NCI-H187 treated with DMSO at 0.1 percent for 48 hours (cell line): ENCODE measurements around the gene CFAP97D2.
"Not testable (repeated sequence)": the region's sequence is repeated elsewhere in the genome, so short reads cannot be mapped to it uniquely, and the experiment has no call there.

Source experiments
- DNase-seq: peaks from one replicate; lab custom pipeline; 2025; lab: John Stamatoyannopoulos, UW

CFAP97D2 gene

DNA sequence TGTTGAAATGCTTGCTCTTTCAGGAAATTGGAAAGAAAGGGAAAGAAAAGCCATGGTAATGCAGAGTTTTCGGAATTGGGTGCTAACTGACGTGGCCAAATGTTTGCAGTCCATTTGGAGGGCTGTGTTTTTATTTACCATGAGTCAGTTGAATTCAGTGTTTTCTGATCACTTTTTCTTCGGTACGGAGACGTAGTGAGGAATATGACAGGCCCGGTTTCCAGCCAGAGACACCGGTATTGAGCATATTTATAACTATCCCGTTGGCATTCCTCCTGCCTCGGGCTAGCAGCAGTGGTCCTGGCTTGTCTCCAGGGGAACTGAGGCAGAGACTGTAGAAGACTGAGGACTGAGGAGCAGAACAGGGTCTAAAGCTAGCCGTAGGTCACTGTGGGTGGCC is 56.6 kb downstream of the CFAP97D2 start:
- DNase-seq: no peak

DNA sequence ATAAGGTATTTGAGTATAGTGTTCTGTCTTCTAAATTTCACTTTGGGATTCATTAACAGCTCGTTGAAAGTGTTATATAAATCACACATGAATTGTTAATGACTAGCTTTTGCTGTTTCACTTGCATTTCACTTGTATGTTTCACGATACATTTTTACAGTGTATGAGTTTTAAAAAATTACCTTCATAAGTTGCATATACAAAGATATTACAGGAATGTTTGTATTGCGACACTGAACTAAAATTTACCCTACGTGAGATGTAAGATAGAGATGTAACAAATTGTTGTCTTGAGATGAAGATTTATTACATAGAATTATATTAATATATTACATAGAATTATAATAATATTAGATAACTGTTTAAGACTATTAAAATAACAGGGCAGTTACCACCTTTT is 57.2 kb downstream of the CFAP97D2 start:
- DNase-seq: no peak

DNA sequence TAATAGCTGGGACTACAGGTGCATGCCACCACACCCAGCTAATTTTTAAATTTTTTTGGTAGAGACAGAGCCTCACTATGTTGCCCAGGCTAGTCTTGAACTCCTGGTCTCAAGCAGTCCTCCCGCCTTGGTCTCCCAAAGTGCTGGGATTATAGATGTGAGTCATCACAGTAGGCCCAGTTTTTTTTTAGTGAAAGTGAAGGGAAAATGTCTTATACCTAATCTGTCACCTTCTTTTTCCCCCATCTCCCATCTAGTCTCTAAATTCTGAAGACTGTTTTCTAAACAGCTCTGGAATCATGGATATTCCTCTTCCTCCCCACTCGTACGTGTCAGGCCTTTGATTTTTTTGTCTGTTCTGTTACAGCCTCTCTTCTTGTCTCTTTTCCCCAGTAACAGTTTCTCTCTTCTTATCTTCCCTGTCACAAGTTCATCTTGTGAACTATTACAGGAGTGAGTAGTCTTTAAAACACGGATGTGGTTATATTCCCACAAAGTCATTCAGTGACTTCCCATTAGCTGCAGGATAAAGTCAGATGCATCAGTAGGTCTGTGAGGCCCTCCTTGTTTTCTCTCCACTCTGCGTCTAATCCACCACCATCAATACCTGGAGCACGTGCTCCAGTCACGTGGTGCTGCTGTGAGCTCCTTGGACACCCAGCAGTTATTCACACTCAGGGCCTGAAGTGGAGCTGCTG is 58.5 kb downstream of the CFAP97D2 start:
- no peak for DNase-seq

DNA sequence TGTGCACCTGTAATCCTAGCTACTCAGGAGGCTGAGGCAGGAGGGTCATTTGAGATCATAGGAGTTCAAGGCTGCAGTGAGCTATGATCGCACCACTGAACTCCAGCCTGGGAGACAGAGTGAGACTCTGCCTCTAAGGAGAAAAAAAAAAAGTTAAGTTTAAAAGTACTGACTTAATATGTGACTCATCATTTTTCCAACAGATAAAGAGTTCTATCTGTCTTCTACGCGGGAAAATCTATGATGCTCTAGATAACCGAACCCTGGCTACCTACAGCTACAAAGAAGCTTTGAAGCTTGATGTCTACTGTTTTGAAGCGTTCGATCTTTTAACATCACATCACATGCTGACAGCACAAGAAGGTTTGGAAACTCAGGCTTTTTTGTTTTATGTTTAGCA is 62.9 kb downstream of the CFAP97D2 start:
- DNase-seq: no peak

DNA sequence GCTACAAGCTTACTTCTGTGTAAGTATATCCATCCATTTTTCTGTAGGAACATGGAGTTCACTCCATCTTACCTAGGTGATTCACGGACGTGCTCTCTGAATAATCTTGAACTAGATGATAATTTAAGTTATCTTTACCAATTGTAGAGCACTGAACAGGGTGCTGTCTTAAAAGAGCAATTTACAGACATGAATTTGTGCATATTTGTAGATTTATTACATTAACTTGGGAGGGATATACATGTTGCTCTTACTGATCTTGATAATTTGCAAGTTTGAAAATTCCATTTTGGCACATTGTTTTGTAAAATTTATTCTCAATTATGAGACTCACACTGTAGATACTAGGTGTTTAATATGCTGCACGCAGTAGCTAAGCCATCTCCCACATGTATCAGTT is 64.9 kb downstream of the CFAP97D2 start:
- no peak for DNase-seq

DNA sequence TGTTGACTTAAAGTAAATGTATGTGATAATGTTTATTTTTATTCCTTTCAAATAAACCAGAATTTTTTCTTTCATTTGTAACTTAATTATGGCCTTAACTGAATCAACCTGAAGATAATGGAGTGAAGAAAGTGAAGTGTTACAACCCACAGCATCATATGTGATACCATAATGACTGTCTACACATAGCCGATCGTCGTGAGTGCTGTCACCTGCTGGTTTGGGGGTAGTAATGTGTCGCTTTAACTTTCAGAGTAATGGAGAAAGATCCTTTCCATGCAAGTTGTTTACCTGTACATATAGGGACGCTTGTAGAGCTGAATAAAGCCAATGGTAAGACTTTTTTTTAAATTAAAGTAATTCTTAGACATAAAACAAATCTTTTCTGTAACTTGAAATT is 65.6 kb downstream of the CFAP97D2 start:
- DNase-seq: no peak

DNA sequence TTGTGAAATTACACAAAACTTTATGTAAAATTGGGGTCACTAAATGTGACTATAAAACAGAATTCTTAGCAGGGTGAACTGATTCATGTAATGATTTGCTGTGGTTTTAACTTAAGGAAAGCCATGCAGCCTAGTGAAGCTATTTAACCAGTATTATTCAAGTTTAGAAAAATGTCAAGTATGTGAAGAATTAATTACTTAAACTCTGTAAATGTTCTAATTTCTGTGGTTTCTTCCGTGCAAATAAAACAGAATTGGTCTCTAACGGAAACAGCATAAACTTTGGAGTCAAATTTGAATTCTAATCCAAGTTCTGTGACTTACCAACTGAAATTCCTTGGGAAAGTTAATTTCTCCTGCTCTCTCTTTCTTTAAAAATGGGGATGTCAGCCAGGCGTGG is 69.0 kb downstream of the CFAP97D2 start:
- DNase-seq: no peak

DNA sequence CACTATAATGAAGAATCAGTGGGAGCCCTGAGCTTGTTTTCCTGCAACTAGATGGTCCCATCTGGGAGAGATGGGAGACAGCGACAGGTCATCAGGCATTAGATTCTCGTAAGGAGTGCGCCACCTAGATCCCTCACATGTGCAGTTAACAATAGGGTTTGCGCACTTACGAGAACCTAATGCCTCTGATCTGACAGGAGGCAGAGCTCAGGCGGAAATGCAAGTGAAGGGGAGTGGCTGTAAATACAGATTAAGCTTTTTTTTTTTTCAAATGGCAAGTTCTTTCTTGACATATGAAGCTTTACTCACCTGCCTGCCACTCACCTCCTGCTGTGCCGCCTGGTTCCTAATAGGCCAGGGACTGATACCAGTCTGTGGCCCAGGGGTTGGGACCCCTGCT is 70.0 kb downstream of the CFAP97D2 start:
- DNase-seq: no peak

DNA sequence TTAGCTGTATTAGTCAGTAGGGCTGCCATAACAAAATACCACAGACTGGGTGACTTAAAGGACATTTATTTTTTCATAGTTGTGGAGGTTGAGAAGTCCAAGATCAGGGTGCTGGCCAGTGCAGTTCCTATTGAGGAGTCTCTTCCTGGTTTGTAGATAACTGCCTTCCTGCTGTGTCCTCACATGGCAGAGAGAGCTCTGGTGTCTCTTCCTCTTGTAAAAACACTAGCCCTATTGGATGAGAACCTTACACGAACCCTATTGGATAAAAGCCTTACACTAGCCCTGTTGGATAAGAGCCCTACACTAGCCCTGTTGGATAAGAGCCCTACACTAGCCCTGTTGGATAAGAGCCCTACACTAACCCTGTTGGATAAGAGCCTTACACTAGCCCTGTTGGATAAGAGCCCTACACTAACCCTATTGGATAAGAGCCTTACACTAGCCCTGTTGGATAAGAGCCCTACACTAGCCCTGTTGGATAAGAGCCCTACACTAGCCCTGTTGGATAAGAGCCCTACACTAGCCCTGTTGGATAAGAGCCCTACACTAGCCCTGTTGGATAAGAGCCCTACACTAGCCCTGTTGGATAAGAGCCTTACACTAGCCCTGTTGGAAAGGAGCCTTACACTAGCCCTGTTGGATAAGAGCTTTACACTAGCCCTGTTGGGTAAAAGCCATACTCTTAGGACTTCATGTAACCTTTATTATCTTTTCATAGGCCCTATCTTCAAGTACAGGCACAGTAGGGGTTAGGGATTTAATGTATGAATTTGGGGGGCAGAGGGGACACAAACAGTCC is 72.8 kb downstream of the CFAP97D2 start:
- peak; percentile 49 for DNase-seq

DNA sequence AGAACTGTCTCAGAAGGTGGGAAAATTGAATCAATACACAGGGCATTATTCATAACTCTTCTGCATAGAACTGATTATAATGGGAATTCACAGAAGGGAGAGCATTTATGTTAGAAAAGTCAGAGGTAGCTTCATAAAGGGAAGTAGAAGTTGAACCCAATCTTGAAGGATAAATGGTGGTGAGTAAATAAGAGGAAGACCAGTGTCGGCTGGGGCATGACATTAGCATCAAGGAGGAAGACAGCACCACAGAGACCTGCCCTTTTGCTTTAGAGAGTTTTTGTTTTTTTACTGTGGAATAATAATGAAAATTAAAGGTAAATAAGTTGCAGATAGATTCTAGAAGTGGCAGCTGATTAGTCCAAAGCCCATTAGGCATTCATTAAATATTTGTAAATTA is 77.5 kb downstream of the CFAP97D2 start:
- DNase-seq: no peak

DNA sequence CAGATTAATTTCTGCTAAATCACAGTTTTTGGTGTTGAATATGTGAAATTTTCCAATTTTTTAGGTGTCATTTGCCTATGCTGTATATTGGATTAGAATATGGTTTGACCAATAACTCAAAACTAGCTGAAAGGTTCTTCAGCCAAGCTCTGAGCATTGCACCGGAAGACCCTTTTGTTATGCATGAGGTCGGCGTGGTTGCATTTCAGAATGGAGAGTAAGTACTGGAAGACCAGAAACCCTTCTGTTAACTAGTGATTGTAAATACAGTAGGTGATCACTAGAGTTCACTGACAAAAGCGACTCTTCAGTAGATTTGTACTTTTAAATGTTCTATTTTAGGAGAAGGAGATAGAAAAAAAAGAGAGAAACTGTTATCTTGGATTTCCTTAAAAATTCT is 78.0 kb downstream of the CFAP97D2 start:
- no peak for DNase-seq

DNA sequence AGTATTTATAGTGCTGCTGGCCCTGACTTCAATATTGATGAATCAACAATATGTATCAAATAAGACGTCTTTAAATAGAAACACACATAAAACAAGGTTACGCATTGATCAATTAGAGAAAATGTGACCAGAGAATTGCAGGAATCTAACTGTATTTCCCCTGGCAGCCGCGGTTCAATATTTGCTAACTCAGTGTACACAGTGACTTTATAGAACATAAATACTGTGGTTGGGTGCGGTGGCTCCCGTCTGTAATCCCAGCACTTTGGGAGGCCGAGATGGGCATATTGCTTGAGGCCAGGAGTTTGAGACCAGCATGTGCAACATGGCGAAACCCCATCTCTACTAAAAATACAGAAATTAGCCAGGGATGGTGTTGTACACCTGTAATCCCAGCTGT is 79.5 kb downstream of the CFAP97D2 start:
- no peak for DNase-seq

DNA sequence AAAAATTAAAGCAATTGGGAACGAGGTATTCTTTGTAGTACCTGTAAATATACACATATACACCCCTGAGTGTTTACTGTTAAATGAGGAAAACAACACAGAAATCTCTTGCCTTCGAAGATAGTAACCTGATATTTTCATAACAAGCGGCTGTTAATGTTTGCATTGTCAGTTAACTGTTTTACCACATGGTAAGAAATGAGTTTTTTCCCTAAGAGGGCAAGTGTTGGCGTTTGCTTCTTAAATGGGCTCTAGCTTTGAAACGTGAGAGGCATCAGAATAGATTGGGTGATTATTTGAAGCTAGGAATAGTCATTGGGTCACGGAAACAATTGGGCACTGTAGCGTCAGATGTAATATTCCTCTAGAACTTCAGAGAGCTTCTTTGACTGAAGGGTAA is 80.3 kb downstream of the CFAP97D2 start:
- no peak for DNase-seq

DNA sequence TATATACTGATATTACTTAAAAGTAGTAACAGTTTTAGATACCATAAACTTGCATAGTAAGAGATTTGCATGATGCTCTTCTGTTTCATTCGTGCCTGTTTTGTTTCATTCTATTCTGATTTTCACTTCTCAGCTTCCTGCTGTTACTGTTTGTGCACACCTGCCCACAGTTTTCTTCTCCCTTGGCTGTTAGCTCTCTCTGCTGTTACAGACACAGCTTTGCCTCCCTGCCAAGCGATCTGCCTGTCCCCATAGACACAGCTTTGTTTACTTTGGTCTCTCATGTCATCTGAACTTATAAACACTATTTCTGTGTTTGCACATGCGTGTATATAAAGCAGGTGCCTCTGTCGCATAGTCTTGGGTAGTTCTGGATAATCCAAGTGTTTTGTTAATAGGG is 80.9 kb downstream of the CFAP97D2 start:
- DNase-seq: peak; percentile 75

DNA sequence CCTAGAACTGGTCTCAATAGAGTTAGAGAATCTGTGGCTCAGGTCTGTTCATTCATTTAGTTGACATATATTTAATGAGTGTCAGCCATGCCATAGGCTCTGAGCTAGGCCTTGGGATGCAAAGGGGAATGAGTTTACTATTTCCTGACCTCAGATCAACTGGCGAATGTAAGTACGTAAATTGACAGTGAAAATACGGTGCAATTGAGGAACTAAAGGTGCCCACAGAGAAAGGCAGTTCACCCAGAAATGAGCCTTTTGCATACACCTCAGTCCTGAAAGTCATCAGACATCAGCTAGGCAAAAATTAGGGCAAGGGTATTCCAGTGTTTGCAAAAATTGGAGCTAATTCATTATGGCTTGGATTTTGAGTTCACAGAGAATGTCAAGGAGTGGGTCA is 81.8 kb downstream of the CFAP97D2 start:
- DNase-seq: no peak

DNA sequence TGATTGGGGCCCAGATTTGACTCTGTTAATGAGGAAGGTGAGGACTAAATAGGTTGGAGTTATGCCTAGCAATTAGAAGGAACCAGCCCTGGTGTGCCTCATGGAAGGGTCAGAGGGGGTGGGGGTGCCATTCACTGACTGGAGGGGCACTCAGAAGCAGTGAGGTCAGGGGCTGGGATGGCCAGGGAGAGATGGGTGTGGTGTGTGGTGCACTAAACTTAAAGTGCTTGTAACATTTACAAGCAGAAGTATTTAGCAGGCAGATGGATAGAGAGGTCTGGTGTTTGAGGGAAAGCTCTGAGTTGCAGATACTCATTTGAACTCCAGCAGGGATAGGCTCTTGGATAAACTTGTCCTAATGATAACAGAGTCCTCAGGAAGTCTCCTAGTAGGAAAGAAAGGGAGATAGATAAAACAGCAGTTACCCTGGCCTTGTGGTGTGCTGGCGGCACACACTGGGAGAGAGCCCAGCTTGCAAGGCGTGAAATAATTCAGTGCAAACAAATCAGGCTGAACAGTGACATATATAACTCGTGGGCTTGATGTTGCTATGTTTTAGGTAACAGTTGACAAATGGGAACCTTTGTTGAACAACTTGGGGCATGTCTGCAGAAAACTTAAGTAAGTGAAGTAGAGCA is 82.4 kb downstream of the CFAP97D2 start:
- no peak for DNase-seq

DNA sequence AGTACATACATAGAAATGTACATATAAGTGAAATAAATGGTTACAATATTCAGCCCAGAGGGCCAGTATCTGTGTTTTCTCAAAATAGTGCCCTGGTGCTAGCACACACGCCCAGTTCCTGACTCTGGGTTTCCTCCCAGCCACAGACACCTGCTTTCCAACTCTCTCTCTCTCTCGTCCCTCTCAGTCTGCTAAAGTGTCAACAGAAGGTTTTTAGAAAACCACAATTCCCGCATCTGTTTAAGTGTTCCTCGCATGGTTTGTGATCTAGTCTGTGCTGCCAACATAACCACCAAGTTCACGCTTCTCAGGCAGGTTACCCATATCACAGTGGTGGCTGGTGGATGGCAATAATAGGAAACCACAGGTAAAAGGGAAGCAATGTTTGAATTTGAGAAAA is 84.5 kb downstream of the CFAP97D2 start:
- DNase-seq: peak; percentile 52

DNA sequence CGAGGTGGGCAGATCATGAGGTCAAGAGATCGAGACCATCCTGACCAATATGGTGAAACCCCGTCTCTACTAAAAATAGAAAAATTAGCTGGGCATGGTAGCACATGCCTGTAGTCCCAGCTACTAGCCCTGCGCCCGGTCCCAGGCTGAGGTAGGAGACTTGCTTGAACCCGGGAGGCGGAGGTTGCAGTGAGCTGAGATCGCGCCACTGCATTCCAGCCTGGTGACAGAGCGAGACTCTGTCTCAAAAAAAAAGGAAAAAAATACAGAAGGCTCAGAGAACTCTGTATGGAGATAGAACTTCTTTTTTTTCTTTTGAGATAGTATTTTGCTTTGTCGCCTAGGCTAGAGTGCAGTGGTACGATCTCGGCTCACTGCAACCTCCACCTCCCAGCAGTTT is 85.3 kb downstream of the CFAP97D2 start:
- DNase-seq: not testable (repeated sequence)

DNA sequence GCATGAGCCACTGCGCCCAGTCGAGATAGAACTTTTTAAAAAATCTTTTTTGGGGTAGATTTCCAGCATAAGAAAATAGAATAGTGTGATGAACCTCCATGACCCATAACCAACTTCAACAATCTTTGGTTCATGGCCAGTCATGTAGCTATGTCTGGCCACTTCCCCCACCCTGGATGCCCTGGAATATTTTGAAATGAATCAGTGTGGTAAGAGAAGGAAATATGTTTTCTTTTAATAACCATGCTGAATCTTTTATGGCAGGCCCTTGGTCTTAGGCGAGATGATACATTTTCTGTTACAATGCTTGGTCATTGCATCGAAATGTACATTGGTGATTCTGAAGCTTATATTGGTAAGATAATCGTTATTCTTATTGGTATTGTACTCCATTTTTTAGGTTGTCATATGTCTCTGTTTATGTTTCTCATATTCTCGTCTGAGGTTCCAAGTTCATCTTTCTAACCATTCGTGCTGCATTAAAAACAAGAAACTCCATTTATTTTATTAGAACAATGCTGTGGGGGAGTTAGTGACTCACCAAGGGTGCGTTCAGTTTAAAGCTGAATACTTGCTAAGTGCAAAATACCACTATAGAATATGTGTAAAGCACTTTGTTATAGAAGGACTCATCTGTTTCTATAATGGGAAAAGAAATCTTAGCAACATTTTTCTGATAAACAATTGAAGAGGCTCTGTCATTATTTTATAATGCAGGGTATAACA is 86.0 kb downstream of the CFAP97D2 start:
- DNase-seq: no peak

DNA sequence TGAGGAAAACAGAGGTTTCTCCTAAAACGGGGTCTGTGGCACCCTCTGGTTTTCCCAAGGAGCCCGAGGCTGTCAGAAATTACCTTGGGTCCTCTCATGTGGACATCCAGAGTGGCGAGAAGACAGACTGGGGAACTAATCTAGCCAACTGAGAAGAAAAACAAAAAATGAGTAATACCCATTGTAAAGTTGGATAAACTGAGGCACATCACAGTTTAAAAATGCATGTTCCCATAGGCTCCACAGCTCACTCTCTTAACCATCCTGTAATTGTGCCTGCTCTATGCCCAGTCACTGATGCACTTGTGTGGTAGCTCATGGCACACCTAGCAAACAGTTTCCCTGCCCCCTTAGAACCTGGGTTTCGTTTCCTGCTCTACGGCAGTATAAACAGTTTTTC is 87.2 kb downstream of the CFAP97D2 start:
- DNase-seq: no peak

DNA sequence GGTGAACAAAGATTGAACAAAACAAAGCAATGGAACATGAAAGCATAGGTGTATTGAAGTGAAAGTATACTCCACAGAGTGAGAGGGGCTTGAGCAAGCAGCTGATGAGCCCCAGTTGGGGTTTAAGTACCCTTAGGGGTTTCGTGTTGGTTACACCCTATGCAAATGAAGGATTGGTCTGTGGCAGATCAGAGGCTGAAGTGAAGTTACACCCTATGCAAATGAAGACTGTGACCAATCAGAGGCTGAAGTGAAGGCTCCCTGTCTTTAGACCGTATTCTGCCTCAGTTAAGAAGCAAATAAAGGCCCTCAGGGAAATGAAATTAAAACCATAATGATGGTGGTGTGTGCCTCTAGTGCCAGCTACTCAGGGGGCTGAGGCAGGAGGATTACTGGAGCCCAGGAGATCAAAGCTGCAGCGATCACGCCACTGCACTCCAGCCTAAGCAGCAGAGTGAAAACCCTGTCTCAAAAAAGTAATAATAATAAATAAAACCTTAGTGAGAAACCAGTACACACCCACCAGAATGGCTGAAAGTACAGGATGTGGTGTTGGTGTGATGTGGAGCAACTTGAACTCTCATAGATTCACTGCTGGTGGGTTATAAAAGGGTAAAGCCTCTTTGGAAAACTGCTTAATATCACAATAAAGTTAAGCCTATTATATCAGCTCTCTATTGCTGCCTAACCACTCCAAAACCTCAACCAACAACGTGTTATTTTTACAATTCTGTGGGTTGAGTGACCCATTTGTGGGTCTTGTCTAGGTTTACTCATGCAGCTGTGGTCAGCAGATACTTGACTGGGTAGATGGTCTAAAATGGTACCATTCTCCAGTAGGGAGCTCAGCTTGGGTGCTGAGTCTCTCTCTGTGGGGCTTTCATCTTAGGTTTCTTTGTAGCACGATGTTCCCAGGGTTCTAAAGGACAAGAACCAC is 89.6 kb downstream of the CFAP97D2 start:
- DNase-seq: no peak
